Effector memory CD8-positive, alpha-beta T cell (primary cell): ENCODE results near the gene UBR4.

Source experiments
- ATAC-seq: fragments of 150-1000 bp; cut with Tn5 transposase; replicated peaks from 2 replicates; pipeline ENCODE4 v1.10.0; 2021; ENCODE audit warnings: mild to moderate bottlenecking, moderate library complexity
- DNase-seq, 3 experiments: peaks; one replicate each; pipeline ENCODE4 v3.0.0; 2021
- H3K27ac Mint-ChIP-seq, 2 donors: one replicate each; pipeline ENCODE4 v1.8.0; 2022; ENCODE audit warnings: mild to moderate bottlenecking in 2 of 2, mixed read lengths in 2 of 2, moderate library complexity in 2 of 2
- H3K27me3 Mint-ChIP-seq, 2 donors: one replicate each; pipeline ENCODE4 v1.8.0; 2022; ENCODE audit warnings: mixed read lengths in 2 of 2
- H3K36me3 Mint-ChIP-seq: one replicate; pipeline ENCODE4 v1.8.0; 2022; ENCODE audit warnings: mild to moderate bottlenecking, moderate library complexity, mixed read lengths; ENCODE audit not compliant: insufficient read depth
- H3K4me1 Mint-ChIP-seq, 2 donors: one replicate each; pipeline ENCODE4 v1.8.0; 2022; ENCODE audit warnings: low read depth in 2 of 2, mixed read lengths in 2 of 2
- H3K4me3 Mint-ChIP-seq, 2 donors: one replicate each; pipeline ENCODE4 v1.8.0; 2022; ENCODE audit warnings: mild to moderate bottlenecking in 2 of 2, mixed read lengths in 2 of 2, moderate library complexity in 2 of 2
- H3K9me3 Mint-ChIP-seq, 2 donors: one replicate each; pipeline ENCODE4 v1.8.0; 2022; ENCODE audit warnings: mixed read lengths in 2 of 2

UBR4 gene

DNA sequence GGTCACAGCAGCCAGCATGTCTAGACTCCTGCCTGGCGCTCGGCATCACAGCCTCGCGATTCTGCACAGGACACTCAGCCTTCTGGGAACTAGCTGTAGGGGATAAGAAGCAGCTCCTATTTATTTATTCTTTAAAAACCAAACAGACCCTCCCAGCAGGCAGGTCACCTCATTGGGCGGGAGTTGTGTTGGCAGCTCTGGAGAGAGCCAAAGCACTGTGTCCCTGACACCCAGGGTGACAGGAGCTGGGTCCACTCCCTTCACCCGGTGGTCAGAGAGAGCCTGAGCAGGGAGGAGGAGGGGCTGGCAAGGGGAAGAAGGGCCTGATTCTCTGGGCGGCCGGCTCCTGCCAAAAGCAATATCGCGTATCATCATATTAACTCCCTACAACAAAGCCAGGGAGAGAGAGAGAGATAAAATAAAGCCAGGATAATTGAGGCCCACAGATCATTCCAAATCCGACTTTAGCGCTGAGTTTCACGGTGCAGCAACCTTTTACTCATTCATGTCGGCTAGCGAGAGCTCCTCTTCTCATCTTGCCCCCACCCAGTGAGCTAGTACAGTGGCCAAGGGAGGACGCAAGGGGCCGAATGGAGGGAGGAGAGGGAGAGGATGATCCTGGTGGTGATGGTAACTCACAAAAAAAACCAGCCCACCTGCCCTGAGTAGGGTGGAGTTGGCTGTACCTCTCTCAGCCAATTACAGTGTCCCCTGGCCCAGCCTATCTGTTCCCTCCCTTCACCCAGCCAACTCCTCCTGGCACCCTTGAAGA lies 173.8 kb downstream of the UBR4 start:
- H3K36me3 Mint-ChIP-seq = no peaks in the 10 kb centered on the region
- peaks cover 31 to 63% of the 10 kb centered on the region in 2 donors for H3K27me3 Mint-ChIP-seq
- no peak overlapping the region for H3K27ac Mint-ChIP-seq
- DNase-seq (no peak), ATAC-seq (no peak)
- no peak overlapping the region for H3K4me3 Mint-ChIP-seq
- H3K9me3 Mint-ChIP-seq = no peaks in the 10 kb centered on the region
- H3K4me1 Mint-ChIP-seq = no peaks in the 10 kb centered on the region

- Mint-ChIP-seq H3K9me3 (no peaks in the 10 kb centered on the region), H3K4me3 (no peak overlapping the region), H3K27me3 (peaks cover 27 to 56% of the 10 kb centered on the region in 2 donors), H3K36me3 (no peaks in the 10 kb centered on the region), H3K27ac (no peak overlapping the region), H3K4me1 (no peaks in the 10 kb centered on the region)
- ATAC-seq (no peak), DNase-seq (no peak)
Measured at GRCh38 chr1:19035377-19036040, 174.6 kb downstream of the UBR4 start.

DNA sequence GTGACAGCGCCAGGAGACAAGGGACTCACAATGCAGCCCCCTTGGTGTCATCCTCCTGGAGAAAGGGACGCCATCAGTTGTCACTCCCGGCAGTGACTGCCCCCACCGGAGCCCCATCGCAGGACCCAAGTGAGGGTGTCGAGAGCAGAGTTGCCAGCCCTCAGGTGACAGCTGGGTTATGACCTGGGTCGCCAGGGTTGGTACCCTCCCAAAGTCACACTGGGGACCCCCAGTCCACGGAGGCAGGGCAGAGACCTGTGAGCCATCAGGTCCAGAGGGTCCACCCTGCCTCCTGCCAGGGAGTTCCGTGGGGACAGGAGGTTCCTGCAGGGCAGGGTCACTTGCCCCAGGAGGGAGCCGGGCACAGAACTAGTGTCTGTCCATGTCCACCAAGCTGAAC lies 175.3 kb downstream of the UBR4 start:
- Mint-ChIP-seq H3K27ac (no peak overlapping the region), H3K36me3 (no peaks in the 10 kb centered on the region), H3K9me3 (no peaks in the 10 kb centered on the region), H3K4me1 (no peaks in the 10 kb centered on the region), H3K27me3 (peaks cover 21 to 48% of the 10 kb centered on the region in 2 donors), H3K4me3 (no peak overlapping the region)
- DNase-seq = no peak
- no peak for ATAC-seq

DNA sequence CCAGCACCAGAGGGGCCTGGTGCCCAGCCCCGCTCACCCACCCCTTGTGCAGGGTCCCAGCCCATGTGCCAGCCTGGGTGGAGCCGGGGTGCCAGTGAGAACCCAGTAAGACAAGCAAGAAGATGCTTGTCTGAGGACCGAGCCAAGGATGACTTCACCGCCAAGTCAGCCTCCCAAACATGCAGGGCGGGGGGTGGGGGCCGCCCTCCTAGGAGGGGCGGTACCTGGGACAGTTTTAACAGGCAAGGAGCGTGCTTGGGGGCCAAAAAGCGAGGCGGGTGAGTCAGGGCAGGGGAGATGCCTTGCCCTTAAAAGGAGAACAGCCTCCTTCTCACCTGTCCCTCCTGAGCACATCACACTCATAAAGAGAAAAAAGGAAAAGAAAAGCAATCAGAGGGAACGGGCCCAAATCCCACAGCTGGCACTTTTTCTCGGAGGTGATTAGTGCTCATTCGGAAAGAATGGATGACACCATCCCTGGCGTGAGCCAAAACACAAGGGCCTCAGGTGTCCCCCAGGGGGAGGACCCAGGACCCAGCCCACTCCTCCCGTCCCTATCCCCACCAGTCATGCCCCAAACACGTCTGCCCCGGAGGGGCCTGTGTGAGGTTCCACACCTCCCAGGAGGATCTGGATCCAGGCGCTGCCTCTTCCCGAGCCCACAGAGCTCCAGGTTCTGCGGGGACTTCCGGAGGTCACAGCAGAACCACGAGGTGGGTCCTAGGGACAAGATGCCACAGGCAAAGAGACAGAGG lies 176.0 kb downstream of the UBR4 start:
- peaks cover 15 to 42% of the 10 kb centered on the region in 2 donors for H3K27me3 Mint-ChIP-seq
- H3K27ac Mint-ChIP-seq = peak overlapping the region in 1 of 2 donors; percentile 14
- DNase-seq = no peak

DNA sequence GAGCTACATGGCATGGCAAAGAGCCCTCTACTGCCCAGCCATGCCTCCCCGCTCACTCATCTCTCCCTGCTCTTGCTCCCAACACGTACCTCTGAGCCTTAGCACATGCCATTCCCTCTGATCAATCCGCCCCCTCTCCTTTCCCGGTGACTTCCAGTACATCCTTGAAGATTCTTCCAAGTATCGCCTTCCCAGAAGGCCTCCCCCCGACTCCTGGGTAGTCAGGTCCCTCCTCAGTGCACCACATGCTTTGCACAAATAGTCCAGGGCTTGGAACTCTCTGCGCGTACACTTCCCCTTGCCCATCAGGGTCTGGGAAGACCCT lies 176.6 kb downstream of the UBR4 start:
- no peaks in the 10 kb centered on the region for H3K4me1 Mint-ChIP-seq
- no peaks in the 10 kb centered on the region for H3K36me3 Mint-ChIP-seq
- no peak overlapping the region for H3K4me3 Mint-ChIP-seq
- H3K27ac Mint-ChIP-seq = peak overlapping the region in 1 of 2 donors; percentile 14
- ATAC-seq (no peak), DNase-seq (no peak)
- H3K27me3 Mint-ChIP-seq = peaks cover 15 to 45% of the 10 kb centered on the region in 2 donors
- H3K9me3 Mint-ChIP-seq = no peaks in the 10 kb centered on the region

More for the DNA sequence above, 176.0 kb downstream of the UBR4 start:
- Mint-ChIP-seq H3K4me1 (no peaks in the 10 kb centered on the region), H3K36me3 (no peaks in the 10 kb centered on the region), H3K9me3 (no peaks in the 10 kb centered on the region), H3K4me3 (no peak overlapping the region)
- ATAC-seq = no peak

- Mint-ChIP-seq H3K4me1 (peaks cover 0 to 1% of the 10 kb centered on the region in 2 donors), H3K27me3 (peaks cover 17 to 50% of the 10 kb centered on the region in 2 donors), H3K9me3 (no peaks in the 10 kb centered on the region), H3K4me3 (no peak overlapping the region), H3K36me3 (no peaks in the 10 kb centered on the region), H3K27ac (peak overlapping the region in 1 of 2 donors; percentile 14)
- ATAC-seq = no peak
- DNase-seq = no peak
Measured at GRCh38 chr1:19032701-19033514, 177.2 kb downstream of the UBR4 start.

GRCh38 chr1:19032413-19032695 lies 177.7 kb downstream of the UBR4 start:
- no peaks in the 10 kb centered on the region for H3K9me3 Mint-ChIP-seq
- DNase-seq = no peak

GRCh38 chr1:19029191-19030085 lies 180.6 kb downstream of the UBR4 start:
- Mint-ChIP-seq H3K4me3 (no peak overlapping the region), H3K27me3 (peaks cover 24 to 43% of the 10 kb centered on the region in 2 donors), H3K36me3 (no peaks in the 10 kb centered on the region), H3K9me3 (no peaks in the 10 kb centered on the region), H3K4me1 (peaks cover 0 to 3% of the 10 kb centered on the region in 2 donors), H3K27ac (no peak overlapping the region)
- no peak for ATAC-seq
- DNase-seq = no peak

More at GRCh38 chr1:19032413-19032695, 177.7 kb downstream of the UBR4 start:
- Mint-ChIP-seq H3K36me3 (no peaks in the 10 kb centered on the region), H3K27me3 (peaks cover 20 to 50% of the 10 kb centered on the region in 2 donors), H3K4me3 (no peak overlapping the region), H3K27ac (peak overlapping the region in 1 of 2 donors; percentile 90), H3K4me1 (peaks cover 0 to 3% of the 10 kb centered on the region in 2 donors)
- ATAC-seq = no peak

- Mint-ChIP-seq H3K4me1 (peaks cover 0 to 3% of the 10 kb centered on the region in 2 donors), H3K27ac (no peak overlapping the region), H3K36me3 (no peaks in the 10 kb centered on the region), H3K4me3 (no peak overlapping the region), H3K9me3 (no peaks in the 10 kb centered on the region), H3K27me3 (peaks cover 24 to 41% of the 10 kb centered on the region in 2 donors)
- ATAC-seq (no peak), DNase-seq (no peak)
Measured at GRCh38 chr1:19028546-19029129, 181.4 kb downstream of the UBR4 start.

DNA sequence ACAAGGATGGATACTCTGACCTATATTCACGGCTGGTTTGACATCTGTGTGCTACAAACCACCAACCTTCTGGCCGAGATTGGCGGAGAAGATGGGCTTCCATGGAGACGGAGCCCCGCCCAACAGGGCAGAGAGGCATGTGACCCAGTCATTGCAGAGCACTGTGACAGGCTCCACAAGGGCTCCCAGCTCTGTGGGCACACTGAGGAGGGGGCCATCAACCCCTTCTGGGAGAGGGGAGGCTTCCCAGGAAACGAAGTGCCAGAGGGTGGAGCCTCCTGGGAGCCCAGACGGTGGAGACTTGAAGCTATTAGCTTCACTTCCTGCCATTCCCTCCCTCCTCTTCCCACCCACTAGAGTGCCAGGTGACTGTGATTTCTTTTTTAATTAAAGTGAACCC lies 182.0 kb downstream of the UBR4 start:
- ATAC-seq (no peak), DNase-seq (no peak)
- H3K4me3 Mint-ChIP-seq = no peak overlapping the region
- H3K36me3 Mint-ChIP-seq = no peaks in the 10 kb centered on the region
- H3K9me3 Mint-ChIP-seq = no peaks in the 10 kb centered on the region
- H3K27me3 Mint-ChIP-seq = peaks cover 19 to 35% of the 10 kb centered on the region in 2 donors
- H3K27ac Mint-ChIP-seq = no peak overlapping the region
- H3K4me1 Mint-ChIP-seq = peaks cover 0 to 3% of the 10 kb centered on the region in 2 donors
